GM21526 (cell line): ENCODE data around the gene ANAPC16.
A peak's percentile ranks its signal among the peaks of the same experiment; 100 is the strongest.

ENCODE experiments used
- ATAC-seq: cut with Tn5 transposase; IDR thresholded peaks from one replicate; pipeline ENCODE4 v1.9.1; 2021; ENCODE audit warnings: moderate library complexity; ENCODE audit not compliant: unreplicated experiment, low FRiP score

ANAPC16 gene

DNA sequence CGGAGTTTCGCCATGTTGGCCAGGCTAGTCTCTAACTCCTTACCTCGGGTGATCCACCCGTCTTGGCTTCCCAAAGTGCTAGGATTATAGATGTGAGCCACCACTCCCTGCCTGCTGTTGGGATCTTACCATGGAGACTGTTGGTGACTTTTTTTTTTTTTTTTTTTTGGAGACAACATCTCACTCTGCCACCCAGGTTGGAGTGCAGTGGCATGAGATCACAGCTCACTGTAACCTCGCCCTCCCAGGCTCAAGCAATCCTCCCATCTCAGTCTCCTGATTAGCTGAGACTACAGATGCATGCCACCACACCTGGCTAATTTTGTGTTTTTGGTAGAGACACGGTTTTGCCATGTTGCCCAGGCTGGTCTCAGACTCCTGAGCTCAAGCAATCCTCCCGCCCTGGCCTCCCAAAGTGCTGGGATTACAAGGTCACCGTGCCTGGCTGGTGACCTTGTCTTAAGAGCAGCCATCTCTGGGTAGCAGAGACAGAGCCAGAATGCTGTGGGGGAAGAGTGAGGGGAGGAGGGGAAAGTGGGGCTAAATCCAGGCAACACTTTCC, 26.0 kb downstream of the ANAPC16 start:
- ATAC-seq, result no peak

DNA sequence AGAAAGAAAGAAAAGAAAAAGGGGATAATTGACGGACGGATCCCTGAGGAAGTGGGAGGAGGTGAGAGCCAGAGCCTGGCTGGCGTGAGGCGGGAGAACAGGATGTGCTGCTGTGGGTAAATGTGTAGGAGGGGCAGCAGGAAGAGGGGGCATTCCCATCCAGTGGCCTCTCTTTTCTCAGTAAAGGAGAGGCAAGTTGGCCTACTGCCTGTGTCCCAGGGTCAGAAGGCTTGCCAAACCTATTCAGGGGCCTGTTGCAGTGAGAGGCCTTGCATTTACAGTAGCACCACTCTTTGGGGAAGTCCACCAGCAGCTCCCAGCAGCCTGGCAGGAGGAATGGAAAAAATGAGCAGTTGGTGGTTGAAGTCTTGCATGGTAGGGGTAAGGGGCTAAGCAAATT, 26.9 kb downstream of the ANAPC16 start:
- no peak for ATAC-seq

- ATAC-seq, result no peak
Observed at GRCh38 chr10:72243822-72244437, 28.1 kb downstream of the ANAPC16 start.

DNA sequence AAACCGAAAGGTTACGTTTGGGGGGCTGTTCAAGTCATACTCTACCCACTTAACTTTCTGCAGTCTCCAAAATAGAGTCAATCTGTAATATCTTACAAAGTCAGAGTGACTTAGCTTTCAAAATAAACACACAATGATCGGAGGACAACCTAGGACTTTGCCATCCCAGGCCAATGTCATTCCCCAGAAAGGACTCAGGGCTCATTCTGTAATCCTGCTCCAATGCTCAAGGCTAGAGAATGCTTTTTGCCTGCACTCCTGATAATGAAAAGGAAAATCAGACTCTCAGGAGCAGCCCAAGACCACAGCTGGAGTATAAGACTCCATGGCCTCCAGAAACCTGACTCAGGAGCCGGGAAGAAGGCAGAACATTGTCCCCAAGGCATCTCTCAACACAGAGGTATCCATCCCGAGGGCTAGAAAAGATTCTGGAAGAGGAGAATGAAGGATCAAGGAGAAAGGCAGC, 28.8 kb downstream of the ANAPC16 start:
- ATAC-seq, result no peak

DNA sequence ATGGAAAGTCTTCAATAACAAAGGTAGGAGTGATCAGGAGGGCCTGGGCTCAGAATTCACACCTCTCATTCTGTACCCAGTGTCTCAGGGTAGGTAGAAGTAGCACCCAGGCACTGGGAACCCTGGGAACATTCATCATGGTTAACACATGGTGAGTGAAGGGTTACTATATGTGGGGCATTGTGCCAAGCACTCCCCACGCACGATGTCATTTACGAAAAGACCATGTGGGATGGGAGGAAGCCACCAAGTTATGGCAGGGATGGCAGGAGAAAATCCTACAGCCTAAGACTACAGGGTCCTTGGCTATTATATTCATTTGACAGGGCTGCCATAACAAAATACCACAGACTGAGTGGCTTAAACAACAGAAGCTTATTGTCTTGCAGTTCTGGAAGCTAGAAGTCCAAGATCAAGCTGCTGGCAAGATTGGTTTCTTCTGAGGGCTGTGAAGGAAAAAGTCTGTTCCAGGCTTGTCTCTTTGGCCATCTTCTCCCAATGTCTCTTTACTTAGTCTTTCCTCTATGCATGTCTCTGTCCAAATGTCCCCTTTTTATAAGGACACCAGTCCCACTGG, 30.2 kb downstream of the ANAPC16 start:
- no peak for ATAC-seq

DNA sequence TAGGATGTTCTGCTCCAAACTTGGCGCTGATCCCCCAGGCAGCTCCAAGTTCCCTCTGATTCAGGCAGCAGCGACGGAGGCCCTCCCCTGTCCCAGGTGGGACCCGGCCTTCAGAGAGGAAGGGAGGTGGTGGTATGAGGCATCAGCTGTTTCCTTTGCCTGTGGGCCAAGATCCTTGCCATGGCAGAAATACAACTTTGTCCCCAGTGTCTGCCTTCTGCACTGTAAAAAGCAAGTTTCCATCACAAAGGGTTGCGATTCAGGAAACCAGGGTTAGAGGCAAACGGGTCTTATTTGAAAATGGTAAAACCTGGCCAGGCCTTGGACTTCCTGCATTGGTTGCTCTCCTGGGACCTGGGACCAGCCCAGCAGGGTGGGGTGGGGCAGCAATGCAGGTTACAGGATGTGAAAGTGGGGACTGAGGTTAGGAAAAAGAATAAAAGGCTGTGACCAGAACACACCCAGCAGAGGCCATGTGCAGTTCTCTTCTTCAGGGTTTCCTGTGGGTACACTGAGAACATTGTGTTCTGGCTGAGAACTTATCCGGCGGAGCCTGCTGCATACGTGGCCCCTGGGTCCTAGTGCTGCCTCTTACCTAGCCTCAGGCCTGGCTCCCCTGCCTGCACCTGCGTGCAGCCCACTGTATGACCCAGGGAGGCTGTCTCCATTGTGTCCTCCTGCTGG, 32.8 kb downstream of the ANAPC16 start:
- peak; percentile 85 for ATAC-seq

DNA sequence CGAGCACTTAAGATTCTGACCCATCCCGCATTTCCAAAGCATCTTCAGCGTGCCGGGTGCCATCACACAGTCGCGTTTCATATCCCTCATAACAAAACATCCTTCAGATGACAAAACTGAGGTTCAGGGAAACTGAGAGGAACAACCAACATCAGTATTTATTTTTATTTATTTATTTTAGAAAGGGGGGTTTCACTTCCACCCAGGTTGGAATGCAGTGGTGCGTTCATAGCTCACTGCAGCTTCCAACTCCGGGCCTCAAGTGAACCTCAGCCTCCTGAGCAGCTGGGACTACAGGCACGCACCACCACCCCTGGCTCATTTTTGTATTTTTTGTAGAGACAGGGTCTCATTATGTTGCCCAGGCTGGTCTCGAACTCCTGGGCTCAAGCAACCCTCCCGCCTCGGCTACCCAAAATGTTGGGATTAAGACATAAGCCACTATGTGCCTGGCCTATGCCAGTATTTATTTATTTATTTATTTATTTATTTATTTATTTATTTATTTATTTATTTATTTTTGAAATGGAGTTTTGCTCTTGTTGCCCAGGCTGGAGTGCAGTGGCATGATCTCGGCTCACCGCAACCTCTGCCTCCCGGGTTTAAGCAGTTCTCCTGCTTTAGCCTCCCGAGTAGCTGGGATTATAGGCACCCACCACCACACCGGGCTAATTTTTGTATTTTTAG, 33.5 kb downstream of the ANAPC16 start:
- ATAC-seq, result peak; percentile 4

GRCh38 chr10:72250666-72251065, 34.9 kb downstream of the ANAPC16 start:
- no peak for ATAC-seq

GRCh38 chr10:72251635-72252034, 35.8 kb downstream of the ANAPC16 start:
- no peak for ATAC-seq

DNA sequence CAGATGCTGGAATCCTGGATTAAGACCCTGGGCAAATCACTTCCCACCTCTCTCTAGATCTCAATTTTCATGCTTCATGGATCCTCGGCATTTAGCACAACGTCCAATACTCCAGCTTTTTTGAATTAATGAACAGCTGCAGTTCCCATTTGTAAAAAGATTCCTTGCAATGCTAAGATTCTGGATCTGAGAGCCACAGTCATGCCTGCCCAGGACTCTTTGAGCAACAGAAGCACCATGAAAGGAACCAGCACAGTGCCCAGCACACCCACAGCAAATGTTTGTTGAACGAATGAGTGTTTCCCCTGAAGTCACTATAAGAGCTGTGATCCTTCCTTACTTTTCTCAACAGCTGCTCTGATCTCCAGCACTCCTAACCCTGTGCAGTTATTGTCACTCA, 37.2 kb downstream of the ANAPC16 start:
- no peak for ATAC-seq

- ATAC-seq, result no peak
Observed at GRCh38 chr10:72253578-72253977, 37.8 kb downstream of the ANAPC16 start.

- ATAC-seq, result no peak
Observed at GRCh38 chr10:72254813-72255568, 39.2 kb downstream of the ANAPC16 start.

- no peak for ATAC-seq
Observed at GRCh38 chr10:72255977-72256729, 40.3 kb downstream of the ANAPC16 start.

GRCh38 chr10:72257051-72257892, 41.5 kb downstream of the ANAPC16 start:
- no peak for ATAC-seq

DNA sequence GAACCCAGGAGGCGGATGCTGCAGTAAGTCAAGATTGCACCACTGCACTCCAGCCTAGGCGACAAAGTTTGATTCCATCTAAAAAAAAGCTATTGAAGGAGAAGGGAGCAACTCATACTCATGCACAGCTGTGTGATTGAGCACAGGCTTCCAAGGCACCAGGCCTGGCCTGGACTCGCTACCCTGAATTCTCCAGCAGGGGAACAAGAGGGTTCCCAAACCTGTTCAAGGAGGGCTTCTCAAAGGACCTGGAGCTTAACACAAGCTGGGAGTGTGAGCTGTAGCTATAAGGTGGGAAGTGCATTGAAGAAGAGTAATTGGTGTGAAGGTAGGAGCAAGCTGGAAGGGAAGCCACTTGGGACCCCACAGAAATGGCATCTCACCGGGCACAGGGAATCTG, 42.8 kb downstream of the ANAPC16 start:
- no peak for ATAC-seq

DNA sequence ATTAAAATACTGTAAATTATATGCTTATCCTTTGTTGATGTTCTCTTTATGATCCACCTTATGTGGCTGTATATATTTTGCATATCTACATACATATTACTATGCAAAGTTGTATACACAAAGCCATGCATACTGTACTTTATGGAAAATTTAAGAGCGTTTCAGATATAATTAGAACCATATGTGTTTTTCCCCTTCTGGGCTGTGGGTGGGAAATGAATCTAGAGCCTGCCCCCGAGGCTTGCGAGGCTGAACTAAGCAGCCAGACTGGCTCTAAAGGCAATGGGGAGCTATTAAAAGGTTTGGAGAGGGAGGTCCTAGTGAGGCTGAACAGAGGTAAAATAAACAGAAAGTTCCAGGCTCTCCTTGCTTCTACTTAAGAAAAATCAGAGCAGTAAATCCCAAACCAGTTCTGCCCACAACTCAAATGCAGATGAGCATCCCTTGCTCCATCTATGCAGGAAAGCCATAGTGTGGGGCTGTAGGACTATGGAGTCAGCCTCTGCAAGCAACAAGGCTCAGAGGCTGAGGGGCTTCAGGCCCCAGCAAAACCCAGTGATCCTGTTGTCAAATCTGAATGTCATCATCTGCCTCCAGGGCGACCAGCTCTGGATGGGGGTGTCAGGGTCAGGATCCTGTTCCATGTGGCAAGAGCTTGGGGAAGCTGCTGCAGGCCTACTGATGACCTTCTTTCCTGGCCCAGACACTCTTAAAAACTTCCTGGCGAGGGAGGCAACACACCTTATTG, 43.9 kb downstream of the ANAPC16 start:
- ATAC-seq, result no peak

DNA sequence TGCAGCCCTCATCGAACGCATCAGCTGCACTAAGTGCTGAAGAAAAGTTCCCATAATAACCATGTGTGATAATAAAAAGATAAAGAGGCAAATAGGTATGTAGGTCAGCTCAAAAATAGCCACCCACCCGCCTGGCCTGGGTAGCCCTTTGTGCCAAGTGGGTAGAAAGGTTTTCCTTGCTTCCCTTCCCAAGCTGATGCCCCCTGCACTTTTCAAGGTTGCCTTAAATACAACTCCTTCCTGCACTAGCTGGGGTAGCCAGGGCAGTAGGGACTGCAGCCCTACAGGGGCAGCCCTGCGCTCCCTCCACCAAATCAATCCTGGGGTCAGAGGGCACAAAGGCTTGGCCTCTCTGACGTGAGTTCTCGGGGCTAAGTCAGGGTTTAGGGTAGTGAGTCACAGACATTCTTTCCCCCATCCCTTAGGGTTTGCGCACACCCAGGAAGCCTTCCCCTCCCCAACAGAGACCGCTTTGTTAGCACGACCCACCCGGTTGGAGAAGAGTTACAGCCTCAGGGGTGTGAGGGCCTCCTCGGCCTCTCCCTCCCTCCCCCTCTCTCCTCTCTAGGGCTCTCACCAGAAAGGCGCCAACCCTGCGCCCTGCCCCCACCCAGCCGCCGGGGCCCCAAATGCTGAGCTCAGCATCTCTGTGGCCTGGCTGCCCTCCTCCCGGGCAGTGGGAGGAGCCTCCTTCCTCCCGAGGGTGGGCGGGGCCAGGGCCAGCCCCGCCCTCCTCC, 44.6 kb downstream of the ANAPC16 start:
- peak; percentile 46 for ATAC-seq
